Measurements from ENCODE around the gene FMNL2. TPM values are rescaled to one million over a fixed set of nuclear protein-coding genes. Genes with fewer than 3 reads are reported as not detected.

FMNL2 gene
- total RNA-seq, 2 experiments from 2014 or later = 0.98 to 1.3 TPM

GRCh38 chr2:152603166-152603565 lies 268.2 kb downstream of the FMNL2 start:
- H3K4me1 Mint-ChIP-seq = peaks cover 5% of the 10 kb centered on the region
- no peaks in the 10 kb centered on the region for H3K9me3 Mint-ChIP-seq
- no peak for DNase-seq
- H3K27me3 Mint-ChIP-seq = no peaks in the 10 kb centered on the region
- no peaks in the 10 kb centered on the region for H3K36me3 Mint-ChIP-seq
- H3K4me3 Mint-ChIP-seq = no peak overlapping the region
- H3K27ac Mint-ChIP-seq = no peak overlapping the region

GRCh38 chr2:152606081-152606480 lies 271.1 kb downstream of the FMNL2 start:
- H3K4me1 Mint-ChIP-seq = peaks cover 5% of the 10 kb centered on the region
- H3K9me3 Mint-ChIP-seq = no peaks in the 10 kb centered on the region
- H3K36me3 Mint-ChIP-seq = no peaks in the 10 kb centered on the region

GRCh38 chr2:152606941-152607340 lies 272.0 kb downstream of the FMNL2 start:
- Mint-ChIP-seq H3K27me3 (peaks cover 5% of the 10 kb centered on the region), H3K4me1 (peaks cover 10% of the 10 kb centered on the region), H3K4me3 (no peak overlapping the region)

More at GRCh38 chr2:152606081-152606480, 271.1 kb downstream of the FMNL2 start:
- Mint-ChIP-seq H3K4me3 (no peak overlapping the region), H3K27ac (no peak overlapping the region), H3K27me3 (no peaks in the 10 kb centered on the region)
- DNase-seq = no peak

GRCh38 chr2:152607793-152608300 lies 272.9 kb downstream of the FMNL2 start:
- DNase-seq = no peak
- Mint-ChIP-seq H3K4me1 (peaks cover 12% of the 10 kb centered on the region), H3K27me3 (peaks cover 5% of the 10 kb centered on the region), H3K27ac (no peak overlapping the region), H3K36me3 (no peaks in the 10 kb centered on the region), H3K9me3 (no peaks in the 10 kb centered on the region), H3K4me3 (no peak overlapping the region)

More at GRCh38 chr2:152606941-152607340, 272.0 kb downstream of the FMNL2 start:
- no peak overlapping the region for H3K27ac Mint-ChIP-seq
- H3K36me3 Mint-ChIP-seq = no peaks in the 10 kb centered on the region
- no peak for DNase-seq
- H3K9me3 Mint-ChIP-seq = no peaks in the 10 kb centered on the region

GRCh38 chr2:152609154-152609553 lies 274.2 kb downstream of the FMNL2 start:
- H3K4me3 Mint-ChIP-seq = no peak overlapping the region
- H3K27ac Mint-ChIP-seq = no peak overlapping the region
- DNase-seq = no peak
- H3K9me3 Mint-ChIP-seq = no peaks in the 10 kb centered on the region
- no peaks in the 10 kb centered on the region for H3K36me3 Mint-ChIP-seq
- peaks cover 12% of the 10 kb centered on the region for H3K4me1 Mint-ChIP-seq
- peaks cover 5% of the 10 kb centered on the region for H3K27me3 Mint-ChIP-seq

GRCh38 chr2:152609699-152610098 lies 274.7 kb downstream of the FMNL2 start:
- Mint-ChIP-seq H3K36me3 (no peaks in the 10 kb centered on the region), H3K4me3 (no peak overlapping the region), H3K9me3 (no peaks in the 10 kb centered on the region), H3K27ac (no peak overlapping the region), H3K27me3 (peaks cover 5% of the 10 kb centered on the region), H3K4me1 (peaks cover 12% of the 10 kb centered on the region)
- DNase-seq = no peak

GRCh38 chr2:152611458-152612231 lies 276.7 kb downstream of the FMNL2 start:
- H3K9me3 Mint-ChIP-seq = no peaks in the 10 kb centered on the region
- DNase-seq = no peak
- H3K36me3 Mint-ChIP-seq = no peaks in the 10 kb centered on the region
- H3K4me3 Mint-ChIP-seq = no peak overlapping the region
- peaks cover 5% of the 10 kb centered on the region for H3K27me3 Mint-ChIP-seq
- peaks cover 12% of the 10 kb centered on the region for H3K4me1 Mint-ChIP-seq
- H3K27ac Mint-ChIP-seq = no peak overlapping the region

- Mint-ChIP-seq H3K4me3 (no peak overlapping the region), H3K27me3 (peaks cover 5% of the 10 kb centered on the region), H3K27ac (no peak overlapping the region), H3K36me3 (no peaks in the 10 kb centered on the region), H3K4me1 (peaks cover 12% of the 10 kb centered on the region), H3K9me3 (no peaks in the 10 kb centered on the region)
- no peak for DNase-seq
Measured at GRCh38 chr2:152613235-152613634, 278.3 kb downstream of the FMNL2 start.

- no peak overlapping the region for H3K27ac Mint-ChIP-seq
- H3K27me3 Mint-ChIP-seq = peaks cover 5% of the 10 kb centered on the region
Measured at GRCh38 chr2:152615177-152615576, 280.2 kb downstream of the FMNL2 start.

GRCh38 chr2:152617456-152618192 lies 282.6 kb downstream of the FMNL2 start:
- Mint-ChIP-seq H3K27ac (no peak overlapping the region), H3K27me3 (no peaks in the 10 kb centered on the region), H3K9me3 (no peaks in the 10 kb centered on the region), H3K4me1 (peaks cover 3% of the 10 kb centered on the region), H3K4me3 (no peak overlapping the region), H3K36me3 (no peaks in the 10 kb centered on the region)
- DNase-seq = no peak

More at GRCh38 chr2:152615177-152615576, 280.2 kb downstream of the FMNL2 start:
- no peak overlapping the region for H3K4me3 Mint-ChIP-seq
- peaks cover 12% of the 10 kb centered on the region for H3K4me1 Mint-ChIP-seq
- no peak for DNase-seq
- H3K9me3 Mint-ChIP-seq = no peaks in the 10 kb centered on the region
- no peaks in the 10 kb centered on the region for H3K36me3 Mint-ChIP-seq

- Mint-ChIP-seq H3K4me1 (no peaks in the 10 kb centered on the region), H3K9me3 (no peaks in the 10 kb centered on the region), H3K4me3 (no peak overlapping the region), H3K36me3 (no peaks in the 10 kb centered on the region), H3K27ac (no peak overlapping the region), H3K27me3 (no peaks in the 10 kb centered on the region)
- no peak for DNase-seq
Measured at GRCh38 chr2:152618193-152618564, 283.2 kb downstream of the FMNL2 start.

GRCh38 chr2:152620208-152620607 lies 285.2 kb downstream of the FMNL2 start:
- no peaks in the 10 kb centered on the region for H3K4me1 Mint-ChIP-seq
- no peak for DNase-seq
- H3K27me3 Mint-ChIP-seq = peaks cover 3% of the 10 kb centered on the region
- H3K27ac Mint-ChIP-seq = no peak overlapping the region
- no peaks in the 10 kb centered on the region for H3K9me3 Mint-ChIP-seq
- no peak overlapping the region for H3K4me3 Mint-ChIP-seq
- no peaks in the 10 kb centered on the region for H3K36me3 Mint-ChIP-seq

- H3K27ac Mint-ChIP-seq = no peak overlapping the region
- no peak overlapping the region for H3K4me3 Mint-ChIP-seq
- H3K36me3 Mint-ChIP-seq = no peaks in the 10 kb centered on the region
- no peaks in the 10 kb centered on the region for H3K9me3 Mint-ChIP-seq
- DNase-seq = no peak
- peaks cover 3% of the 10 kb centered on the region for H3K27me3 Mint-ChIP-seq
- H3K4me1 Mint-ChIP-seq = no peaks in the 10 kb centered on the region
Measured at GRCh38 chr2:152620985-152621384, 286.0 kb downstream of the FMNL2 start.

GRCh38 chr2:152622219-152622618 lies 287.2 kb downstream of the FMNL2 start:
- Mint-ChIP-seq H3K4me1 (no peaks in the 10 kb centered on the region), H3K36me3 (no peaks in the 10 kb centered on the region), H3K4me3 (no peak overlapping the region), H3K27me3 (peaks cover 3% of the 10 kb centered on the region), H3K27ac (no peak overlapping the region), H3K9me3 (no peaks in the 10 kb centered on the region)
- no peak for DNase-seq

- Mint-ChIP-seq H3K27me3 (peaks cover 3% of the 10 kb centered on the region), H3K9me3 (no peaks in the 10 kb centered on the region), H3K4me3 (no peak overlapping the region), H3K27ac (no peak overlapping the region), H3K36me3 (no peaks in the 10 kb centered on the region), H3K4me1 (no peaks in the 10 kb centered on the region)
- no peak for DNase-seq
Measured at GRCh38 chr2:152623076-152623740, 288.2 kb downstream of the FMNL2 start.

Measured in activated naive CD8-positive, alpha-beta T cell treated with anti-CD3 and anti-CD28 coated beads for 36 hours (primary cell).